HepG2 (cell line): ENCODE data around the gene DNAJC5. TPM values are rescaled to one million over a fixed set of nuclear protein-coding genes. Genes with fewer than 3 reads are reported as not detected.

Experiments used
- AHR ChIP-seq: IDR thresholded peaks from 2 replicates; pipeline ENCODE4 v1.6.1; 2018; ENCODE audit warnings: missing genetic modification reagents, missing compliant biosample characterization
- ARNT ChIP-seq: fragments of 450-650 bp; IDR thresholded peaks from 2 replicates; pipeline ENCODE4 v1.6.1; 2017
- DRAP1 ChIP-seq: IDR thresholded peaks from 2 replicates; pipeline ENCODE4 v1.6.1; 2016; ENCODE audit warnings: missing genetic modification reagents, missing compliant biosample characterization
- ETV5 ChIP-seq: IDR thresholded peaks from 2 replicates; pipeline ENCODE4 v1.6.1; 2018; ENCODE audit warnings: missing biosample characterization, missing genetic modification reagents, inconsistent platforms, borderline replicate concordance
- FOXO1 ChIP-seq: sonication (generic); formaldehyde crosslinking; IDR thresholded peaks from 2 replicates; pipeline ENCODE4 v1.4.0; 2020; ENCODE audit warnings: missing genetic modification reagents
- GRHL1 ChIP-seq: sonication (generic); formaldehyde crosslinking; conservative IDR thresholded peaks from 2 replicates; pipeline ENCODE4 v1.8.0; 2022; ENCODE audit warnings: missing genetic modification reagents
- HDAC2 ChIP-seq: sonication (generic); formaldehyde crosslinking; IDR thresholded peaks from 2 replicates; pipeline ENCODE4 v1.4.0; 2020; ENCODE audit warnings: missing genetic modification reagents
- HNRNPL ChIP-seq: fragments of 200-400 bp; formaldehyde crosslinking; IDR thresholded peaks from 2 replicates; pipeline ENCODE4 v1.6.1; 2017; ENCODE audit warnings: mild to moderate bottlenecking, low read depth, low read length
- JUN ChIP-seq: sonication (generic); formaldehyde crosslinking; IDR thresholded peaks from 2 replicates; pipeline ENCODE4 v1.4.0; 2020; ENCODE audit warnings: mild to moderate bottlenecking, missing genetic modification reagents
- KDM4B ChIP-seq: sonication (generic); formaldehyde crosslinking; IDR thresholded peaks from 2 replicates; pipeline ENCODE4 v1.4.0; 2020; ENCODE audit warnings: missing genetic modification reagents
- KDM5A ChIP-seq: fragments of 200-600 bp; sonication (generic); IDR thresholded peaks from 2 replicates; pipeline ENCODE4 v1.7.0; 2018; ENCODE audit warnings: antibody characterized with exemption, mild to moderate bottlenecking, low read length, borderline replicate concordance
- MAFF ChIP-seq: IDR thresholded peaks from 2 replicates; pipeline ENCODE4 v1.6.1; 2011; ENCODE audit warnings: low read depth, low read length, improper control_type of control experiment
- MED1 ChIP-seq: sonication (generic); formaldehyde crosslinking; IDR thresholded peaks from 2 replicates; pipeline ENCODE4 v1.4.0; 2020; ENCODE audit warnings: missing genetic modification reagents
- MIXL1 ChIP-seq: IDR thresholded peaks from 2 replicates; pipeline ENCODE4 v1.6.1; 2016
- NR2F2 ChIP-seq: IDR thresholded peaks from 2 replicates; pipeline ENCODE4 v1.6.1; 2012; ENCODE audit warnings: low read depth, inconsistent platforms, borderline replicate concordance
- PHF8 ChIP-seq: sonication (generic); formaldehyde crosslinking; IDR thresholded peaks from 2 replicates; pipeline ENCODE4 v1.5.0; 2020; ENCODE audit warnings: missing genetic modification reagents
- RBM22 ChIP-seq: fragments of 200-400 bp; formaldehyde crosslinking; optimal IDR thresholded peaks from 2 replicates; pipeline ENCODE3; 2017; ENCODE audit warnings: mild to moderate bottlenecking, low read length, moderate library complexity
- REL ChIP-seq: sonication (generic); formaldehyde crosslinking; conservative IDR thresholded peaks from 2 replicates; pipeline ENCODE4 v1.8.0; 2022; ENCODE audit warnings: mild to moderate bottlenecking, missing genetic modification reagents, moderate library complexity
- RFX1 ChIP-seq: fragments of 450-650 bp; IDR thresholded peaks from 2 replicates; pipeline ENCODE4 v1.6.1; 2017
- SAFB2 ChIP-seq: sonication (generic); formaldehyde crosslinking; IDR thresholded peaks from 2 replicates; pipeline ENCODE4 v1.5.1; 2020; ENCODE audit warnings: missing genetic modification reagents, low read depth, mild to moderate bottlenecking, borderline replicate concordance
- ZBTB42 ChIP-seq: sonication (generic); formaldehyde crosslinking; IDR thresholded peaks from 2 replicates; pipeline ENCODE4 v1.5.0; 2020; ENCODE audit warnings: mild to moderate bottlenecking, missing genetic modification reagents
- ZNF138 ChIP-seq: sonication (generic); formaldehyde crosslinking; IDR thresholded peaks from 2 replicates; pipeline ENCODE4 v1.5.0; 2020; ENCODE audit warnings: mild to moderate bottlenecking, low read depth, missing genetic modification reagents
- ZNF34 ChIP-seq: sonication (generic); formaldehyde crosslinking; IDR thresholded peaks from 2 replicates; pipeline ENCODE4 v1.4.0; 2020; ENCODE audit warnings: mild to moderate bottlenecking, missing genetic modification reagents, borderline replicate concordance
- ZNF557 ChIP-seq: sonication (generic); formaldehyde crosslinking; IDR thresholded peaks from 2 replicates; pipeline ENCODE4 v1.4.0; 2020; ENCODE audit warnings: missing genetic modification reagents
- ZNF614 ChIP-seq: IDR thresholded peaks from 2 replicates; pipeline ENCODE4 v1.6.1; 2018; ENCODE audit warnings: missing biosample characterization, missing genetic modification reagents, inconsistent platforms, borderline replicate concordance
- ZNF619 ChIP-seq: sonication (generic); formaldehyde crosslinking; IDR thresholded peaks from 2 replicates; pipeline ENCODE4 v1.4.0; 2020; ENCODE audit warnings: mild to moderate bottlenecking, missing genetic modification reagents
- ZNF709 ChIP-seq: sonication (generic); formaldehyde crosslinking; IDR thresholded peaks from 2 replicates; pipeline ENCODE4 v1.5.0; 2020; ENCODE audit warnings: mild to moderate bottlenecking, missing genetic modification reagents
- ZNF850 ChIP-seq: sonication (generic); formaldehyde crosslinking; conservative IDR thresholded peaks from 2 replicates; pipeline ENCODE4 v1.9.0; 2021; ENCODE audit warnings: mild to moderate bottlenecking, missing genetic modification reagents
- ZSCAN12 ChIP-seq: sonication (generic); formaldehyde crosslinking; IDR thresholded peaks from 2 replicates; pipeline ENCODE4 v1.9.0; 2021; ENCODE audit warnings: mild to moderate bottlenecking, missing genetic modification reagents
- ZSCAN30 ChIP-seq: sonication (generic); formaldehyde crosslinking; IDR thresholded peaks from 2 replicates; pipeline ENCODE4 v1.5.0; 2020; ENCODE audit warnings: mild to moderate bottlenecking, missing genetic modification reagents
- ZSCAN9 ChIP-seq: IDR thresholded peaks from 2 replicates; pipeline ENCODE4 v1.6.1; 2016; ENCODE audit warnings: borderline replicate concordance
- polyA plus RNA-seq, 8 experiments: library from polyadenylated mRNA; depleted of rRNA in 3 of 8; stranded (reverse) in 7 of 8; unstranded in 1 of 8; fragments of >200 nt; fragmentation: Illumina TruSeq in 4 of 8; extraction: Trizol in 4 of 8; gene quantifications; 2 replicates each; pipeline versions ENCODE4 v1.2.1 to v1.2.3, GENCODE V29; 2011 to 2016; ENCODE audit warnings: low read depth in 4 of 8, missing spikeins in 1 of 8, mixed read lengths in 1 of 8; ENCODE audit not compliant: insufficient read depth in 1 of 8
- total RNA-seq, 5 experiments: library from RNA; depleted of rRNA; stranded (reverse); fragments of >200 nt; fragmentation: Illumina TruSeq; extraction: Trizol; gene quantifications; 2 replicates each; pipeline ENCODE4 v1.2.3, GENCODE V29; 2016; ENCODE audit warnings: low read depth in 1 of 5
- TF ChIP-seq, protein P1 (sequence below): sonication (generic); formaldehyde crosslinking; IDR thresholded peaks from 2 replicates; pipeline ENCODE4 v1.5.0; 2020; ENCODE audit warnings: mild to moderate bottlenecking, low read depth, missing genetic modification reagents, borderline replicate concordance

DNAJC5 gene
- total and polyA plus RNA-seq, 2 of the 13 experiments (the other 11 are each of a cell fraction or from before 2014, with no cell fraction given), result 42.8 to 64.5 TPM

GRCh38 chr20:63978319-63979228 lies 83.6 kb downstream of the DNAJC5 start (continued):
- TF ChIP-seq JUN, result no peak
- peak; percentile 84 for TF ChIP-seq MED1 (CRISPR knock-in tag)
- TF ChIP-seq, protein P1, sequence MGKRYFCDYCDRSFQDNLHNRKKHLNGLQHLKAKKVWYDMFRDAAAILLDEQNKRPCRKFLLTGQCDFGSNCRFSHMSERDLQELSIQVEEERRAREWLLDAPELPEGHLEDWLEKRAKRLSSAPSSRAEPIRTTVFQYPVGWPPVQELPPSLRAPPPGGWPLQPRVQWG (CRISPR knock-in tag), result 0 out of 2 replicates have a peak, but pooled peaks have one; percentile 53
- TF ChIP-seq ZNF614 (CRISPR knock-in tag), result peak; percentile 93; the same call in 1 of the 2 replicates
- TF ChIP-seq NR2F2, result 0 out of 2 replicates have a peak, but pooled peaks have one; percentile 17
- TF ChIP-seq ZNF138 (CRISPR knock-in tag), result peak; percentile 92
- TF ChIP-seq ZSCAN30 (CRISPR knock-in tag), result no peak
- no peak for TF ChIP-seq RFX1
- TF ChIP-seq ZSCAN9 (CRISPR knock-in tag), result peak; percentile 85
- TF ChIP-seq ZBTB42, result 0 out of 2 replicates have a peak, but pooled peaks have one; percentile 35
- no peak for TF ChIP-seq RBM22
- TF ChIP-seq PHF8 (CRISPR knock-in tag), result peak; percentile 85
- TF ChIP-seq ZSCAN12 (CRISPR knock-in tag), result peak; percentile 85
- TF ChIP-seq GRHL1, result no peak
- peak; percentile 79 for TF ChIP-seq SAFB2 (CRISPR knock-in tag)
- TF ChIP-seq KDM5A, result no peak
- TF ChIP-seq ETV5 (CRISPR knock-in tag), result peak; percentile 96
- TF ChIP-seq MAFF, result no peak
- TF ChIP-seq DRAP1, result peak; percentile 83
- TF ChIP-seq ZNF34 (CRISPR knock-in tag), result no peak
- TF ChIP-seq ZNF557 (CRISPR knock-in tag), result peak; percentile 92
- peak; percentile 71; the same call in 1 of the 2 replicates for TF ChIP-seq HNRNPL
- no peak; the same call in 1 of the 2 replicates for TF ChIP-seq REL (CRISPR knock-in tag)
- TF ChIP-seq ARNT, result no peak
- TF ChIP-seq FOXO1 (CRISPR knock-in tag), result peak; percentile 72
- no peak for TF ChIP-seq ZNF850 (CRISPR knock-in tag)
- TF ChIP-seq ZNF619 (CRISPR knock-in tag), result 0 out of 2 replicates have a peak, but pooled peaks have one; percentile 45
- TF ChIP-seq KDM4B, result peak; percentile 95; the same call in 1 of the 2 replicates
- TF ChIP-seq HDAC2 (CRISPR knock-in tag), result peak; percentile 89
- peak; percentile 91; the same call in 1 of the 2 replicates for TF ChIP-seq AHR
- peak; percentile 34 for TF ChIP-seq ZNF709
- peak; percentile 76 for TF ChIP-seq MIXL1 (CRISPR knock-in tag)
